K562 (cell line): Measurements from ENCODE around the gene SLC6A6. TPM values are rescaled to one million over a fixed set of nuclear protein-coding genes. Genes with fewer than 3 reads are reported as not detected.

ENCODE experiments used
- ATAC-seq: fragments of 200-7000 bp; cut with Tn5 transposase; 3 replicates; pipeline ENCODE4 v1.9.1; 2020; ENCODE audit warnings: moderate library complexity
- BruUV-seq: library from RNA; stranded (reverse); fragments of 400-500 nt; replicated peaks from 2 replicates; lab custom pipeline; 2021; lab: Mats Ljungman, UMichigan
- CTCF ChIA-PET: fragments of 300-600 bp; formaldehyde crosslinking; extraction: SDS; loops from one replicate; lab custom pipeline; 2021; ENCODE audit warnings: low intra/inter-chr PET ratio; lab: Yijun Ruan, JAX
- POLR2A ChIA-PET: fragments of 300-600, 350-650 bp; sonication (Branson Sonifier 250); formaldehyde crosslinking; extraction: SDS; loops from one replicate; lab custom pipeline; 2021; ENCODE audit warnings: antibody characterized with exemption, inconsistent platforms; lab: Yijun Ruan, JAX
- DNase-seq, 4 experiments: peaks; one replicate each; pipeline versions ENCODE4 v3.0.0 to v3.0.0-alpha.2; 2011 to 2018; ENCODE audit warnings: low spot score in 3 of 4, mixed read lengths in 3 of 4; ENCODE audit errors: extremely low read depth in 1 of 4
- FAIRE-seq: peaks from 2 replicates; lab custom pipeline; 2011; peaks lifted over from hg19 to GRCh38; lab: Jason Lieb, UNC
- H2AFZ ChIP-seq: 2 replicates; pipeline ENCODE4 v1.6.0; 2011; ENCODE audit warnings: low read depth, low read length, control low read depth, inconsistent platforms
- H3K27ac ChIP-seq: fragments of 200-600 bp; 3 replicates; pipeline ENCODE4 v1.8.0; 2011; ENCODE audit warnings: low read depth, mild to moderate bottlenecking, control low read depth, inconsistent platforms, low read length, moderate library complexity, mixed read lengths; ENCODE audit errors: extremely low read depth
- H3K27me3 ChIP-seq, 2 experiments: fragments of 300-600 bp in 1 of 2; 2 replicates in 1 of 2; 3 replicates in 1 of 2; pipeline versions ENCODE4 v1.6.0 to v1.8.0; 2011; ENCODE audit warnings: inconsistent platforms in 2 of 2, low read length in 2 of 2, mild to moderate bottlenecking in 1 of 2, mixed read lengths in 1 of 2, moderate library complexity in 1 of 2; ENCODE audit not compliant: control insufficient read depth in 2 of 2, insufficient read depth in 2 of 2
- H3K36me3 ChIP-seq: fragments of 300-600 bp; 3 replicates; pipeline ENCODE4 v1.8.0; 2011; ENCODE audit warnings: mild to moderate bottlenecking, low read length, inconsistent platforms; ENCODE audit not compliant: control insufficient read depth, insufficient read depth
- H3K4me1 ChIP-seq, 2 experiments: fragments of 200-600 bp in 1 of 2; replicated peaks in 1 of 2; 2 replicates in 1 of 2; 3 replicates in 1 of 2; pipeline versions ENCODE4 v1.5.1 to v1.8.0; 2011; ENCODE audit warnings: inconsistent platforms in 2 of 2, low read length in 2 of 2, mild to moderate bottlenecking in 1 of 2, mixed read lengths in 1 of 2, moderate library complexity in 1 of 2; ENCODE audit not compliant: control insufficient read depth in 2 of 2, insufficient read depth in 2 of 2
- H3K4me2 ChIP-seq: 2 replicates; pipeline ENCODE4 v1.6.1; 2011; ENCODE audit warnings: low read length, control low read depth, inconsistent platforms, mixed read lengths; ENCODE audit not compliant: insufficient read depth
- H3K4me3 ChIP-seq: fragments of 200-600 bp; sonication (generic), shearing (Covaris generic); 2 replicates; pipeline ENCODE4 v1.5.1; 2016; ENCODE audit warnings: control low read depth, inconsistent platforms
- H3K79me2 ChIP-seq: fragments of 200-600 bp; 3 replicates; pipeline ENCODE4 v1.8.0; 2011; ENCODE audit warnings: low read length, inconsistent platforms; ENCODE audit not compliant: control insufficient read depth, insufficient read depth
- H3K9ac ChIP-seq, 2 experiments: 2 replicates each; pipeline versions ENCODE4 v1.6.0 to v1.6.1; 2011; ENCODE audit warnings: low read depth in 2 of 2, low read length in 2 of 2, control low read depth in 1 of 2, inconsistent platforms in 1 of 2, mild to moderate bottlenecking in 1 of 2, mixed read lengths in 1 of 2; ENCODE audit not compliant: insufficient read depth in 1 of 2
- H3K9me1 ChIP-seq: one replicate; pipeline ENCODE4 v1.6.0; 2011; ENCODE audit warnings: inconsistent platforms, mild to moderate bottlenecking, low read length, moderate library complexity; ENCODE audit not compliant: control insufficient read depth, insufficient read depth
- H3K9me3 ChIP-seq: replicated peaks from 2 replicates; pipeline ENCODE4 v1.5.1; 2011; ENCODE audit warnings: low read depth, low read length, inconsistent platforms; ENCODE audit not compliant: control insufficient read depth, insufficient read depth
- H4K20me1 ChIP-seq: replicated peaks from 2 replicates; pipeline ENCODE4 v1.6.1; 2011; ENCODE audit warnings: low read length, inconsistent platforms, mixed read lengths; ENCODE audit not compliant: control insufficient read depth, insufficient read depth
- E2F8 ChIP-seq: fragments of 450-650 bp; IDR thresholded peaks from 2 replicates; pipeline ENCODE4 v1.7.1; 2018; ENCODE audit warnings: mild to moderate bottlenecking, low read depth; ENCODE audit not compliant: partially characterized antibody
- ELF2 ChIP-seq: fragments of 250-450 bp; sonication (Bioruptor Pico); IDR thresholded peaks from 2 replicates; pipeline ENCODE4 v1.5.0; 2021; ENCODE audit warnings: mild to moderate bottlenecking
- KDM2B ChIP-seq: fragments of 250-450 bp; sonication (Bioruptor Pico); IDR thresholded peaks from 2 replicates; pipeline ENCODE4 v1.8.0; 2021; ENCODE audit warnings: mild to moderate bottlenecking, moderate library complexity
- NFE2L1 ChIP-seq: fragments of 450-650 bp; IDR thresholded peaks from 2 replicates; pipeline ENCODE4 v1.6.1; 2016; ENCODE audit warnings: missing genetic modification characterization, low read depth, mild to moderate bottlenecking, missing compliant biosample characterization, moderate library complexity, borderline replicate concordance
- PCBP2 ChIP-seq: fragments of 200-400 bp; formaldehyde crosslinking; IDR thresholded peaks from 2 replicates; pipeline ENCODE4 v1.6.1; 2018; ENCODE audit warnings: low read length, low read depth, mild to moderate bottlenecking, moderate library complexity; ENCODE audit not compliant: poor library complexity, severe bottlenecking
- POLR2AphosphoS5 ChIP-seq: IDR thresholded peaks from 2 replicates; pipeline ENCODE4 v1.6.1; 2011; ENCODE audit warnings: mild to moderate bottlenecking, low read depth, low read length, moderate library complexity; ENCODE audit not compliant: control insufficient read depth, insufficient read depth
- POLR2H ChIP-seq: IDR thresholded peaks from 2 replicates; pipeline ENCODE4 v1.6.1; 2016; ENCODE audit warnings: missing genetic modification characterization, low read depth, mild to moderate bottlenecking, control low read depth, missing compliant biosample characterization, moderate library complexity
- PURB ChIP-seq: sonication (generic); formaldehyde crosslinking; IDR thresholded peaks from 2 replicates; pipeline ENCODE4 v1.9.0; 2021; ENCODE audit warnings: low read depth, mild to moderate bottlenecking, missing genetic modification reagents
- RNF2 ChIP-seq: sonication (generic); IDR thresholded peaks from 2 replicates; pipeline ENCODE4 v1.6.1; 2016
- SIN3A ChIP-seq, 2 experiments: fragments of 150-350 bp in 1 of 2; IDR thresholded peaks; 2 replicates each; pipeline ENCODE4 v1.6.1; 2011 to 2016; ENCODE audit warnings: borderline replicate concordance in 2 of 2, low read depth in 2 of 2, low read length in 2 of 2, mild to moderate bottlenecking in 2 of 2, moderate library complexity in 2 of 2; ENCODE audit not compliant: control insufficient read depth in 1 of 2
- TRIM24 ChIP-seq, 2 experiments: fragments of 450-650 bp; IDR thresholded peaks; 2 replicates each; pipeline ENCODE4 v1.6.1; 2016
- U2AF1 ChIP-seq: fragments of 200-400 bp; formaldehyde crosslinking; optimal IDR thresholded peaks from 2 replicates; pipeline ENCODE3; 2017; ENCODE audit warnings: mild to moderate bottlenecking, low read depth, low read length, moderate library complexity
- ZBTB12 ChIP-seq: fragments of 250-450 bp; sonication (Bioruptor Pico); IDR thresholded peaks from 2 replicates; pipeline ENCODE4 v1.4.0; 2020
- ZFP30 ChIP-seq: fragments of 250-450 bp; sonication (Bioruptor Pico); IDR thresholded peaks from 2 replicates; pipeline ENCODE4 v1.8.0; 2022; ENCODE audit warnings: moderate library complexity, mild to moderate bottlenecking, inconsistent platforms, borderline replicate concordance
- ZNF124 ChIP-seq: sonication (generic); formaldehyde crosslinking; IDR thresholded peaks from 2 replicates; pipeline ENCODE4 v1.8.1; 2022; ENCODE audit warnings: missing genetic modification reagents
- WGBS: fragments of 100-300 bp; shearing (Covaris generic); methylation state at CpG from one replicate; pipeline ENCODE4 v1.1.6; 2016; ENCODE audit warnings: low coverage, mixed read lengths; ENCODE audit not compliant: insufficient coverage; ENCODE audit errors: missing lambda C conversion rate; 5-methylcytosine and 5-hydroxymethylcytosine counted together
- in situ Hi-C: fragments of 300-500 bp; cut with MboI; formaldehyde crosslinking; loops from 4 replicates; pipeline ENCODE4 v1.15.0; 2018; ENCODE audit warnings: inconsistent platforms, mixed read lengths
- intact Hi-C: fragments of 100-400 bp; cut with micrococcal nuclease; formaldehyde crosslinking; loops from 2 replicates; pipeline ENCODE4 v1.14.2; 2022
- polyA plus RNA-seq, 8 experiments: library from polyadenylated mRNA; depleted of rRNA in 4 of 8; stranded (reverse) in 5 of 8; unstranded in 3 of 8; fragments of >200 nt; fragmentation: Nextera tagmentation in 2 of 8; fragmentation: Illumina TruSeq in 1 of 8; extraction: Ambion mirVana in 2 of 8; extraction: Trizol in 1 of 8; gene quantifications; 2 replicates each; pipeline versions ENCODE4 v1.2.1 to v1.2.3, GENCODE V29; 2011 to 2014; ENCODE audit warnings: inconsistent platforms in 1 of 8, missing spikeins in 1 of 8
- total RNA-seq, 7 experiments: library from RNA; depleted of rRNA in 6 of 7; stranded (reverse); fragments of >200 nt in 6 of 7; fragmentation: Illumina TruSeq in 2 of 7; extraction: Trizol in 2 of 7; gene quantifications; 2 replicates each; pipeline versions ENCODE4 v1.2.1 to v1.2.3, GENCODE V29; 2011 to 2021; ENCODE audit warnings: low replicate concordance in 1 of 7

The SLC6A6 gene
- total and polyA plus RNA-seq, 9 of the 15 experiments (the other 6 are each of a cell fraction or from before 2014, with no cell fraction given): 12.3 to 203 (median 93.2) TPM

GRCh38 chr3:14509796-14510100 is 107.3 kb downstream of the SLC6A6 start:
- H3K4me1 ChIP-seq: peaks cover 0 to 39% of the 10 kb centered on the region in 2 experiments; a peak in 2 of 5 replicates
- ChIA-PET CTCF (interaction anchor here (1.3 to 2.5 kb wide), 2 partner anchors 38 to 411 kb away, joined by 3 to 28 read pairs; no protein-coding TSS in a partner anchor), POLR2A (no interaction called here)
- no peaks in the 10 kb centered on the region for H3K9me3 ChIP-seq
- H3K27ac ChIP-seq: no peak overlapping the region
- FAIRE-seq: no peak
- intact Hi-C loops: loop anchor here (1.0 to 5.0 kb wide), 4 partner anchors 39 to 412 kb away; no protein-coding TSS in a partner anchor
- no peak for ATAC-seq
- no peak overlapping the region for H3K4me2 ChIP-seq
- in situ Hi-C loops: loop anchor here (25.0 kb wide), 1 partner anchor 403 kb away; no protein-coding TSS in a partner anchor
- peaks cover 6% of the 10 kb centered on the region; the same call in 1 of the 2 replicates for H4K20me1 ChIP-seq
- BruUV-seq: no TSS peak
- peaks cover 11 to 60% of the 10 kb centered on the region in 2 experiments for H3K27me3 ChIP-seq
- no peak overlapping the region for H3K4me3 ChIP-seq
- no peak for DNase-seq
- H3K9ac ChIP-seq: no peak overlapping the region
- 17% methylated on average over 10 of the region's 10 CpGs for WGBS
- H3K9me1 ChIP-seq: no peaks in the 10 kb centered on the region
- H3K79me2 ChIP-seq: no peaks in the 10 kb centered on the region
- no peaks in the 10 kb centered on the region for H3K36me3 ChIP-seq
- no peak overlapping the region for H2AFZ ChIP-seq
- TF ChIP-seq E2F8 (no peak), ZFP30 (CRISPR knock-in tag) (no peak), SIN3A (IDR thresholded peaks at IDR 0.05; ENCODE audit: borderline replicate concordance in 2 of 2, control insufficient read depth in 1 of 2, low read depth in 2 of 2, low read length in 2 of 2) (no peak), PURB (CRISPR knock-in tag) (no peak), POLR2H (tag) (no peak), NFE2L1 (tag) (no peak), POLR2AphosphoS5 (no peak), ELF2 (no peak), U2AF1 (no peak), PCBP2 (no peak), KDM2B (CRISPR knock-in tag) (no peak), ZNF124 (CRISPR knock-in tag) (no peak), TRIM24 (IDR thresholded peaks at IDR 0.05) (no peak), ZBTB12 (CRISPR knock-in tag) (no peak), RNF2 (no peak)
